ENCODE data around the gene CSRP2. TPM values are rescaled to one million over a fixed set of nuclear protein-coding genes. Genes with fewer than 3 reads are reported as not detected.
A peak's percentile ranks its signal among the peaks of the same experiment; 100 is the strongest.

Gene CSRP2
- total RNA-seq, 4 donors from 2014 or later, result 5.0 to 28.6 (median 18.4) TPM

- H3K9me3 ChIP-seq, result no peaks in the 10 kb centered on the region
- TF ChIP-seq EP300 (IDR thresholded peaks at IDR 0.05) (no peak), POLR2A (IDR thresholded peaks at IDR 0.05) (no peak)
- TF ChIP-seq, protein P1, sequence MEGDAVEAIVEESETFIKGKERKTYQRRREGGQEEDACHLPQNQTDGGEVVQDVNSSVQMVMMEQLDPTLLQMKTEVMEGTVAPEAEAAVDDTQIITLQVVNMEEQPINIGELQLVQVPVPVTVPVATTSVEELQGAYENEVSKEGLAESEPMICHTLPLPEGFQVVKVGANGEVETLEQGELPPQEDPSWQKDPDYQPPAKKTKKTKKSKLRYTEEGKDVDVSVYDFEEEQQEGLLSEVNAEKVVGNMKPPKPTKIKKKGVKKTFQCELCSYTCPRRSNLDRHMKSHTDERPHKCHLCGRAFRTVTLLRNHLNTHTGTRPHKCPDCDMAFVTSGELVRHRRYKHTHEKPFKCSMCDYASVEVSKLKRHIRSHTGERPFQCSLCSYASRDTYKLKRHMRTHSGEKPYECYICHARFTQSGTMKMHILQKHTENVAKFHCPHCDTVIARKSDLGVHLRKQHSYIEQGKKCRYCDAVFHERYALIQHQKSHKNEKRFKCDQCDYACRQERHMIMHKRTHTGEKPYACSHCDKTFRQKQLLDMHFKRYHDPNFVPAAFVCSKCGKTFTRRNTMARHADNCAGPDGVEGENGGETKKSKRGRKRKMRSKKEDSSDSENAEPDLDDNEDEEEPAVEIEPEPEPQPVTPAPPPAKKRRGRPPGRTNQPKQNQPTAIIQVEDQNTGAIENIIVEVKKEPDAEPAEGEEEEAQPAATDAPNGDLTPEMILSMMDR (IDR thresholded peaks at IDR 0.05), result no peak
- H3K27ac ChIP-seq, result no peak overlapping the region
- no peak overlapping the region for H3K4me3 ChIP-seq
- no peaks in the 10 kb centered on the region for H3K27me3 ChIP-seq
- H3K4me1 ChIP-seq, result peaks cover 0 to 26% (median 0%) of the 10 kb centered on the region in 4 donors
- DNase-seq (ENCODE audit: low spot score in 2 of 2), result no peak
- H3K36me3 ChIP-seq, result no peaks in the 10 kb centered on the region
Measured at GRCh38 chr12:76881142-76881541, 2.3 kb upstream of the CSRP2 start.

GRCh38 chr12:76880519-76881023 is 1.8 kb upstream of the CSRP2 start:
- H3K4me3 ChIP-seq, result no peak overlapping the region
- no peaks in the 10 kb centered on the region for H3K9me3 ChIP-seq
- H3K27ac ChIP-seq, result peak overlapping the region in 1 of 4 donors; percentile 88
- no peak for DNase-seq (ENCODE audit: low spot score in 2 of 2)
- no peaks in the 10 kb centered on the region for H3K36me3 ChIP-seq
- no peaks in the 10 kb centered on the region for H3K27me3 ChIP-seq
- H3K4me1 ChIP-seq, result peaks cover 0 to 26% (median 0%) of the 10 kb centered on the region in 4 donors
- TF ChIP-seq, protein P1 (IDR thresholded peaks at IDR 0.05), result no peak
- TF ChIP-seq EP300 (IDR thresholded peaks at IDR 0.05), result no peak
- TF ChIP-seq POLR2A (IDR thresholded peaks at IDR 0.05), result no peak
- 90% methylated on average over 7 of the region's 7 CpGs for WGBS, 2 donors

DNA sequence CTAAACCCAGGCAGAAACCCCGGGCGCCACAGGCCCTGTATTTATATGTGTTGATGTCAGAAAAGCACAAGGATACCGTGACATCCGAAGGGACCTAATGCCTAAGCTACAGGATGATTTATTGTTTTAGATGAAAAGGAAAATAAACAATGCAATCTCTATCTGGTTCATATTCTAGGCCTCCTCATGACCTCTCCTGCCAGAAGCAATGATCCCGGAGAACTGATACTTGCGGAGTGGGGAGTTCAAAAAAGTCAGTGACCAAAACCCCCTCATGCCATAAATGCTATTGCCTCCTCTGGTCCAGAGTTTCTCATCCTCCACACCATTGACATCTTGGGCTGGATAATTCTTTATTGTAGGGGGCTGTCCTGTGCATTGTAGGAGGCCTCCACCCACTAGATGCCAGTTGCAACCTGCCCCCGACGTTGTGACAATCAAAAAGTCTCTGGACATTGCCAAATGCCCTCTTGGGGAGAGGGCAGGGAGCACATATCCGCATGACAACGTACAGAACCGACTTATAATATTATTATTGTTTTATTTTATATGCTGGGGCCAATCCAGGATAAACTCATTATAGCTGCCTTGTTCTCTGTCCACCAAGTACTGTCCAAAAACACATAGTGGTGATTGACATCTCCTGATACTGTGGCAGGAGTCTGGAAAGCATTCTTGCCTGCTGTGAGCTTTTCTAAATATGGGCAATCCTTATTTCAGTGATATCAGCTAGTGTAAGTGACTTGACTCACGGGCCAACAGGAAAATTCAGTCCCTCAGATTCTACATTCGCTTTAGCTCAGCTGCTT is 1.1 kb upstream of the CSRP2 start:
- DNase-seq (ENCODE audit: low spot score in 2 of 2), result no peak
- Histone ChIP-seq H3K27me3 (no peaks in the 10 kb centered on the region), H3K27ac (peak overlapping the region; percentile 47 to 88 (median 85)), H3K36me3 (no peaks in the 10 kb centered on the region), H3K4me3 (peak overlapping the region; percentile 48 to 68 (median 58)), H3K4me1 (peaks cover 0 to 26% (median 0%) of the 10 kb centered on the region in 4 donors), H3K9me3 (no peaks in the 10 kb centered on the region)
- no peak for TF ChIP-seq EP300 (IDR thresholded peaks at IDR 0.05)
- TF ChIP-seq, protein P1 (IDR thresholded peaks at IDR 0.05), result peak in 1 of 5 experiments; percentile 0
- no peak for TF ChIP-seq POLR2A (IDR thresholded peaks at IDR 0.05)
- 38% methylated on average over 13 of the region's 13 CpGs for WGBS, 2 donors

DNA sequence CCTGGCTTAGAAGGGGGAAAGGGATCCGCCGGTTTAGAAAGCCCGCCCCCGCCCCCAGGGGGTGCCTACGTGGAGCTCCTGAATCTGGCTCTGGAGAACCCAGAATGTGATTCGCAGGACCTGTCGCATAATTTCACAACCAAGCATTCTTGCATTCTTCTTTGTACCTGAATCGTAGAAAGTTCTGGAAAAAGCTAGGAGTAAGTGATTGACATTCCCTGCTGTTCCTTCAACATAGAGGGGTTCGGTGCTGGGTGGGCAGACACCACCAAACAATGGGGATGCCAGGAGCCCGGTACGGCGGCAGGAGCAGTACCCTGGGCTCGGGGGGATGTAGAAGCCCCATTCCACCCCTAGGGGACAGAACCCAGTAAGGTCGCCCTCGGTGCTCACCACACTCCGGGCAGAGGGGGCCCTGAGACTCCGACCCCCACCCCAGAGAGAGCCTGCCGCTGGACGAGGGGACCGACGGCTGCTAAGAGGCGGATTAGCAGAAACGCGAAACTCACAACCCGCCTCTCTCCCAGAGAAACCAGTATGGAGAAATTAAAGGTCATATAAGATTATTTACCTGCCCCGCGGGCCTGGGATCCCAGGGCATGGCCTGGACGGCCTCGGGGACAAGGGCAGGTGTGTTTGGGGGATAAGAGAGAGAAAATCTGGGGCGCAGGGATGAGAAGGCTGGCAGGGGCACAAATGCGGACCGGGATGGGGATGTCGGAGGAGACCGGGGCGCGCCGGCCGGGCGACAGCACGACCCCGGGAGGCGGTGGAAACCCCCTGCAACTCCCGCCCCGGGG is 520 bp downstream of the CSRP2 start:
- peak overlapping the region; percentile 63 to 88 (median 85) for H3K27ac ChIP-seq
- H3K4me3 ChIP-seq, result peak overlapping the region; percentile 48 to 68 (median 58)
- no peaks in the 10 kb centered on the region for H3K9me3 ChIP-seq
- H3K36me3 ChIP-seq, result no peaks in the 10 kb centered on the region
- TF ChIP-seq EP300 (IDR thresholded peaks at IDR 0.05) (no peak), POLR2A (IDR thresholded peaks at IDR 0.05) (no peak)
- TF ChIP-seq, protein P1 (IDR thresholded peaks at IDR 0.05), result no peak
- peaks cover 0 to 26% (median 0%) of the 10 kb centered on the region in 4 donors for H3K4me1 ChIP-seq
- 3 to 4% methylated on average over 33 to 35 of the region's 44 CpGs for WGBS, 2 donors
- H3K27me3 ChIP-seq, result no peaks in the 10 kb centered on the region
- no peak for DNase-seq (ENCODE audit: low spot score in 2 of 2)

All from tibial nerve (tissue), 4 donors.